HG02678 (cell line): ENCODE results near the gene RALGPS2.

Experiments
- ATAC-seq: cut with Tn5 transposase; IDR thresholded peaks from one replicate; pipeline ENCODE4 v1.9.1; 2021; ENCODE audit warnings: mild to moderate bottlenecking, moderate library complexity; ENCODE audit not compliant: unreplicated experiment

Gene RALGPS2

GRCh38 chr1:178862416-178862815 is 137.4 kb downstream of the RALGPS2 start:
- no peak for ATAC-seq

GRCh38 chr1:178862864-178863263 is 137.8 kb downstream of the RALGPS2 start:
- ATAC-seq = no peak

GRCh38 chr1:178864326-178864725 is 139.3 kb downstream of the RALGPS2 start:
- no peak for ATAC-seq

GRCh38 chr1:178867670-178868069 is 142.6 kb downstream of the RALGPS2 start:
- ATAC-seq = no peak

GRCh38 chr1:178868706-178869105 is 143.7 kb downstream of the RALGPS2 start:
- ATAC-seq = no peak

- no peak for ATAC-seq
Measured at GRCh38 chr1:178869119-178869697, 144.2 kb downstream of the RALGPS2 start.

- no peak for ATAC-seq
Measured at GRCh38 chr1:178870221-178870620, 145.2 kb downstream of the RALGPS2 start.

GRCh38 chr1:178870944-178871343 is 145.9 kb downstream of the RALGPS2 start, which contains the start of gene ANGPTL1:
ANGPTL1 (minus strand) TSS chr1:178871077; CDS start chr1:178865776, 5,301 bp downstream.
- no peak for ATAC-seq

- ATAC-seq = no peak
Measured at GRCh38 chr1:178871551-178872320, 146.7 kb downstream of the RALGPS2 start.

GRCh38 chr1:178874966-178875365 is 149.9 kb downstream of the RALGPS2 start:
- ATAC-seq = no peak

- no peak for ATAC-seq
Measured at GRCh38 chr1:178875936-178876335, 150.9 kb downstream of the RALGPS2 start.

- no peak for ATAC-seq
Measured at GRCh38 chr1:178877896-178878295, 152.9 kb downstream of the RALGPS2 start.

GRCh38 chr1:178881950-178882349 is 156.9 kb downstream of the RALGPS2 start:
- no peak for ATAC-seq

- no peak for ATAC-seq
Measured at GRCh38 chr1:178885869-178886268, 160.8 kb downstream of the RALGPS2 start.

- ATAC-seq = no peak
Measured at GRCh38 chr1:178886551-178886950, 161.5 kb downstream of the RALGPS2 start.

GRCh38 chr1:178895928-178896327 is 170.9 kb downstream of the RALGPS2 start:
- ATAC-seq = no peak

GRCh38 chr1:178898401-178898800 is 173.4 kb downstream of the RALGPS2 start:
- no peak for ATAC-seq

GRCh38 chr1:178899402-178899801 is 174.4 kb downstream of the RALGPS2 start:
- no peak for ATAC-seq

GRCh38 chr1:178901482-178902125 is 176.6 kb downstream of the RALGPS2 start:
- ATAC-seq = no peak

- no peak for ATAC-seq
Measured at GRCh38 chr1:178908358-178908757, 183.3 kb downstream of the RALGPS2 start.

GRCh38 chr1:178910023-178910422 is 185.0 kb downstream of the RALGPS2 start:
- no peak for ATAC-seq

GRCh38 chr1:178912597-178912996 is 187.6 kb downstream of the RALGPS2 start:
- ATAC-seq = no peak
